Neural progenitor cell (in vitro differentiated cells): ENCODE data around the gene SMTNL2.

Source experiments
- CTCF ChIP-seq: fragments of 200-600 bp; sonication (generic); IDR thresholded peaks from 2 replicates; pipeline ENCODE4 v1.5.1; 2017; ENCODE audit warnings: antibody characterized with exemption, mild to moderate bottlenecking
- EZH2phosphoT487 ChIP-seq: fragments of 200-600 bp; sonication (generic); IDR thresholded peaks from 2 replicates; pipeline ENCODE4 v1.6.1; 2017; ENCODE audit warnings: antibody characterized with exemption

GRCh38 chr17:4593021-4593421 lies 8.7 kb downstream of the SMTNL2 start:
- TF ChIP-seq EZH2phosphoT487 (no peak), CTCF (no peak)
